Caco-2 (cell line): Measurements from ENCODE around the gene KIF13A. TPM values are rescaled to one million over a fixed set of nuclear protein-coding genes. Genes with fewer than 3 reads are reported as not detected.

Source experiments
- BruUV-seq: library from RNA; stranded (reverse); fragments of 400-500 nt; replicated peaks from 2 replicates; lab custom pipeline; 2021; lab: Mats Ljungman, UMichigan
- CTCF ChIA-PET: fragments of 300-600 bp; sonication (Branson Sonifier 250); formaldehyde crosslinking; loops from one replicate; lab custom pipeline; 2022; ENCODE audit warnings: antibody characterized with exemption; lab: Charles Lee
- POLR2A ChIA-PET: fragments of 300-600 bp; sonication (Branson Sonifier 250); formaldehyde crosslinking; loops from one replicate; lab custom pipeline; 2022; ENCODE audit warnings: antibody characterized with exemption; lab: Charles Lee
- DNase-seq, 2 experiments: peaks; one replicate each; pipeline versions ENCODE4 v3.0.0 to v3.0.0-alpha.2; 2020 to 2022
- H3K27me3 ChIP-seq: replicated peaks from 2 replicates; pipeline ENCODE4 v1.6.0; 2011; ENCODE audit warnings: low read length; ENCODE audit not compliant: control insufficient read depth, insufficient read depth
- H3K36me3 ChIP-seq: 2 replicates; pipeline ENCODE4 v1.5.1; 2011; ENCODE audit warnings: low read length; ENCODE audit not compliant: control insufficient read depth, insufficient read depth
- H3K4me1 ChIP-seq: fragments of 250-450 bp; sonication (Bioruptor Pico); 2 replicates; pipeline ENCODE4 v1.5.1; 2020; ENCODE audit warnings: mild to moderate bottlenecking
- H3K4me3 ChIP-seq: 2 replicates; pipeline ENCODE4 v1.5.1; 2011; ENCODE audit warnings: low read depth, mild to moderate bottlenecking, control low read depth, low read length
- H3K9me3 ChIP-seq: fragments of 250-450 bp; sonication (Bioruptor Pico); 2 replicates; pipeline ENCODE4 v1.5.1; 2020; ENCODE audit warnings: mild to moderate bottlenecking, moderate library complexity
- H3K27ac Mint-ChIP-seq: one replicate; pipeline ENCODE4 v1.8.0; 2022; ENCODE audit warnings: mixed read lengths; ENCODE audit not compliant: unreplicated experiment
- H3K27me3 Mint-ChIP-seq: one replicate; pipeline ENCODE4 v1.8.0; 2022; ENCODE audit warnings: mixed read lengths; ENCODE audit not compliant: insufficient read depth, unreplicated experiment
- H3K36me3 Mint-ChIP-seq: one replicate; pipeline ENCODE4 v1.8.0; 2022; ENCODE audit warnings: mild to moderate bottlenecking, mixed read lengths; ENCODE audit not compliant: insufficient read depth, unreplicated experiment
- H3K4me1 Mint-ChIP-seq: one replicate; pipeline ENCODE4 v1.8.0; 2022; ENCODE audit warnings: low read depth, mixed read lengths; ENCODE audit not compliant: unreplicated experiment
- H3K4me3 Mint-ChIP-seq: one replicate; pipeline ENCODE4 v1.8.0; 2022; ENCODE audit warnings: mild to moderate bottlenecking, moderate library complexity, mixed read lengths; ENCODE audit not compliant: unreplicated experiment
- H3K9me3 Mint-ChIP-seq: one replicate; pipeline ENCODE4 v1.8.0; 2022; ENCODE audit warnings: mixed read lengths; ENCODE audit not compliant: unreplicated experiment
- intact Hi-C: fragments of 100-400 bp; cut with micrococcal nuclease; formaldehyde crosslinking; loops from one replicate; pipeline ENCODE4 v1.10.0; 2022; ENCODE audit not compliant: unreplicated experiment
- total RNA-seq: library from RNA; stranded (reverse); gene quantifications from 2 replicates; pipeline ENCODE4 v1.2.3, GENCODE V29; 2022
- TF ChIP-seq, protein P1 (sequence below), 2 experiments: fragments of 200-600 bp in 1 of 2; IDR thresholded peaks; 1 replicate in 1 of 2; 2 replicates in 1 of 2; pipeline versions ENCODE4 v1.5.1 to v1.8.0; 2011 to 2022; ENCODE audit warnings: antibody characterized with exemption in 1 of 2, control low read depth in 1 of 2, inconsistent platforms in 1 of 2, low read depth in 1 of 2, low read length in 1 of 2, mild to moderate bottlenecking in 1 of 2, moderate library complexity in 1 of 2; ENCODE audit not compliant: insufficient read depth in 1 of 2, severe bottlenecking in 1 of 2, unreplicated experiment in 1 of 2

KIF13A gene
- total RNA-seq, 1 experiment from 2014 or later: 13.8 TPM

- no peak for DNase-seq
- CTCF ChIA-PET: interaction anchor here (0.6 to 0.7 kb wide), 2 partner anchors 29 to 80 kb away, joined by 3 to 7 read pairs; no protein-coding TSS in a partner anchor
- intact Hi-C loops: no loop called here
- Mint-ChIP-seq H3K4me1 (no peaks in the 10 kb centered on the region), H3K4me3 (no peak overlapping the region), H3K36me3 (no peaks in the 10 kb centered on the region), H3K9me3 (no peaks in the 10 kb centered on the region), H3K27ac (no peak overlapping the region), H3K27me3 (no peaks in the 10 kb centered on the region)
- POLR2A ChIA-PET: interaction anchor here (0.6 kb wide), 1 partner anchor 19 kb away, joined by 3 read pairs; no protein-coding TSS in a partner anchor
- no peaks in the 10 kb centered on the region for H3K27me3 ChIP-seq
- no TSS peak for BruUV-seq
- H3K4me3 ChIP-seq: no peak overlapping the region
- H3K4me1 ChIP-seq: peaks cover 3% of the 10 kb centered on the region; the same call in 1 of the 2 replicates
- H3K9me3 ChIP-seq: no peaks in the 10 kb centered on the region
- TF ChIP-seq, protein P1, sequence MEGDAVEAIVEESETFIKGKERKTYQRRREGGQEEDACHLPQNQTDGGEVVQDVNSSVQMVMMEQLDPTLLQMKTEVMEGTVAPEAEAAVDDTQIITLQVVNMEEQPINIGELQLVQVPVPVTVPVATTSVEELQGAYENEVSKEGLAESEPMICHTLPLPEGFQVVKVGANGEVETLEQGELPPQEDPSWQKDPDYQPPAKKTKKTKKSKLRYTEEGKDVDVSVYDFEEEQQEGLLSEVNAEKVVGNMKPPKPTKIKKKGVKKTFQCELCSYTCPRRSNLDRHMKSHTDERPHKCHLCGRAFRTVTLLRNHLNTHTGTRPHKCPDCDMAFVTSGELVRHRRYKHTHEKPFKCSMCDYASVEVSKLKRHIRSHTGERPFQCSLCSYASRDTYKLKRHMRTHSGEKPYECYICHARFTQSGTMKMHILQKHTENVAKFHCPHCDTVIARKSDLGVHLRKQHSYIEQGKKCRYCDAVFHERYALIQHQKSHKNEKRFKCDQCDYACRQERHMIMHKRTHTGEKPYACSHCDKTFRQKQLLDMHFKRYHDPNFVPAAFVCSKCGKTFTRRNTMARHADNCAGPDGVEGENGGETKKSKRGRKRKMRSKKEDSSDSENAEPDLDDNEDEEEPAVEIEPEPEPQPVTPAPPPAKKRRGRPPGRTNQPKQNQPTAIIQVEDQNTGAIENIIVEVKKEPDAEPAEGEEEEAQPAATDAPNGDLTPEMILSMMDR (IDR thresholded peaks at IDR 0.05; ENCODE audit: insufficient read depth in 1 of 2, low read depth in 1 of 2, low read length in 1 of 2, severe bottlenecking in 1 of 2, unreplicated experiment in 1 of 2): no peak
- H3K36me3 ChIP-seq: no peaks in the 10 kb centered on the region
These were observed 58.7 kb downstream of the KIF13A start for GRCh38 chr6:17928514-17929430.

DNA sequence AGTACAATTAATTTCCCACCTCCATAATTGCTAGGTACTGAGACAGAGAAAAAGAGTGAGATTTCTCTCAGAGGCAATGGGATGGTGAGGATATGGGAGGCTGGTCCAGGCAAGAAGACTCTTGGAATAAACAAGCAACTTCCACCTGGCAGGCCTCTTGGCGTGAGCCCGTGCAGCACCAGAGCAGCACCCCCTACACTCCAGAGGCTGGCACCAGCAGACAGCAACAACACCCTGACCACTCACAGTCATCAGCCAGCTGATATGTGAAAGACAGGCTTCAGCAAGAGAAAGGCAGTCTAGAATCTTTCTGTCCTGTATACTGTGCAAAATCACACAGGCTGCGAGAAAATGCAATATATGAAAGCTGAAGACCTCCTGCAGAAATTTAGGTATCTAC lies 59.7 kb downstream of the KIF13A start:
- ChIA-PET CTCF (no interaction called here), POLR2A (no interaction called here)
- Mint-ChIP-seq H3K4me1 (no peaks in the 10 kb centered on the region), H3K4me3 (no peak overlapping the region), H3K27me3 (no peaks in the 10 kb centered on the region), H3K9me3 (no peaks in the 10 kb centered on the region), H3K36me3 (no peaks in the 10 kb centered on the region), H3K27ac (no peak overlapping the region)
- H3K4me1 ChIP-seq: peaks cover 3% of the 10 kb centered on the region; the same call in 1 of the 2 replicates
- H3K4me3 ChIP-seq: no peak overlapping the region
- DNase-seq: no peak
- no TSS peak for BruUV-seq
- no peaks in the 10 kb centered on the region for H3K36me3 ChIP-seq
- no peaks in the 10 kb centered on the region for H3K27me3 ChIP-seq
- H3K9me3 ChIP-seq: no peaks in the 10 kb centered on the region
- intact Hi-C loops: no loop called here
- TF ChIP-seq, protein P1 (IDR thresholded peaks at IDR 0.05; ENCODE audit: insufficient read depth in 1 of 2, low read depth in 1 of 2, low read length in 1 of 2, severe bottlenecking in 1 of 2, unreplicated experiment in 1 of 2): no peak

DNA sequence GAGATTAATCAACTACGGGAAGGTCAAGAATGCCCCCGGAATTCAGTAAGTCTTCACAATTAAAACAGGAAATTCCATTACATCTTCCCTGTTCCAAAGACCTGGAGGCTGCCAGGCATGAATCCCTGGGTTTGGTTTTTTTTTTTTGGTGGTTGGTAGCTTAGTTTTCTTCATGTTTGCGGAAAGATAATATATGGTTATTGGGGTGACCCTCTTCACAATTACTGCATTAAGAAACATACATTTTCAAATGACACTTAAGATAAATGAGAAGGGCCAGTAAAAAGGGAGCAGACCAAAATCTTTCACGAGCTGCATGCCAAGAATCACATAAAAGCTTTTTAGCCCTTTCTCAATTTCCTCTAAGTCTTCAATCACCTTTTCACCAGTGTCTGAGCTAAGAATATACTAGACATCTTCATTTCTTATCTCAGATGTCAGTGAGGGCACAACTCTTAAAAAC lies 64.0 kb downstream of the KIF13A start:
- POLR2A ChIA-PET: no interaction called here
- CTCF ChIA-PET: interaction anchor here (0.6 kb wide), 1 partner anchor 127 kb away, joined by 4 read pairs; no protein-coding TSS in a partner anchor
- TF ChIP-seq, protein P1 (IDR thresholded peaks at IDR 0.05; ENCODE audit: insufficient read depth in 1 of 2, low read depth in 1 of 2, low read length in 1 of 2, severe bottlenecking in 1 of 2, unreplicated experiment in 1 of 2): no peak
- Mint-ChIP-seq H3K36me3 (no peaks in the 10 kb centered on the region), H3K4me1 (peaks cover 4% of the 10 kb centered on the region), H3K4me3 (no peak overlapping the region), H3K27me3 (no peaks in the 10 kb centered on the region), H3K27ac (no peak overlapping the region), H3K9me3 (no peaks in the 10 kb centered on the region)
- H3K9me3 ChIP-seq: no peaks in the 10 kb centered on the region
- no TSS peak for BruUV-seq
- no peak overlapping the region for H3K4me3 ChIP-seq
- no peaks in the 10 kb centered on the region for H3K27me3 ChIP-seq
- DNase-seq: no peak
- H3K4me1 ChIP-seq: peaks cover 8% of the 10 kb centered on the region
- no peaks in the 10 kb centered on the region for H3K36me3 ChIP-seq
- intact Hi-C loops: no loop called here
